ENCODE data around the gene PJA1.

- TF ChIP-seq RELA (CRISPR knock-in tag; IDR thresholded peaks at IDR 0.05; ENCODE audit: borderline replicate concordance) (no peak), CTCF (IDR thresholded peaks at IDR 0.05) (no peak), EMX1 (CRISPR knock-in tag; IDR thresholded peaks at IDR 0.05) (no peak), CBFB (CRISPR knock-in tag; IDR thresholded peaks at IDR 0.05; ENCODE audit: low read depth) (no peak), MAX (CRISPR knock-in tag; IDR thresholded peaks at IDR 0.05) (no peak), NFE2L1 (CRISPR knock-in tag; IDR thresholded peaks at IDR 0.05) (no peak), STAT6 (CRISPR knock-in tag; conservative IDR thresholded peaks at IDR 0.05; ENCODE audit: low read depth) (no peak)
Observed at GRCh38 chrX:69152417-69152841, 12.8 kb downstream of the PJA1 start.

Measured in WTC11 (cell line).